ENCODE results near the gene GLI3.

- TF ChIP-seq POLR2A (IDR thresholded peaks at IDR 0.05; ENCODE audit: low read depth, low read length): no peak
- no peak for TF ChIP-seq POLR2AphosphoS5 (IDR thresholded peaks at IDR 0.05; ENCODE audit: low read depth, low read length)
These were observed 22.8 kb downstream of the GLI3 start for GRCh38 chr7:42214060-42214679.

Measured in GM12892 (cell line).